GM10847 (cell line): ENCODE results near the gene HOXA9.

Experiments used
- POLR2A ChIP-seq: IDR thresholded peaks from 2 replicates; pipeline ENCODE4 v1.6.1; 2011; ENCODE audit not compliant: insufficient read length; ENCODE audit errors: extremely low read depth

The HOXA9 gene

DNA sequence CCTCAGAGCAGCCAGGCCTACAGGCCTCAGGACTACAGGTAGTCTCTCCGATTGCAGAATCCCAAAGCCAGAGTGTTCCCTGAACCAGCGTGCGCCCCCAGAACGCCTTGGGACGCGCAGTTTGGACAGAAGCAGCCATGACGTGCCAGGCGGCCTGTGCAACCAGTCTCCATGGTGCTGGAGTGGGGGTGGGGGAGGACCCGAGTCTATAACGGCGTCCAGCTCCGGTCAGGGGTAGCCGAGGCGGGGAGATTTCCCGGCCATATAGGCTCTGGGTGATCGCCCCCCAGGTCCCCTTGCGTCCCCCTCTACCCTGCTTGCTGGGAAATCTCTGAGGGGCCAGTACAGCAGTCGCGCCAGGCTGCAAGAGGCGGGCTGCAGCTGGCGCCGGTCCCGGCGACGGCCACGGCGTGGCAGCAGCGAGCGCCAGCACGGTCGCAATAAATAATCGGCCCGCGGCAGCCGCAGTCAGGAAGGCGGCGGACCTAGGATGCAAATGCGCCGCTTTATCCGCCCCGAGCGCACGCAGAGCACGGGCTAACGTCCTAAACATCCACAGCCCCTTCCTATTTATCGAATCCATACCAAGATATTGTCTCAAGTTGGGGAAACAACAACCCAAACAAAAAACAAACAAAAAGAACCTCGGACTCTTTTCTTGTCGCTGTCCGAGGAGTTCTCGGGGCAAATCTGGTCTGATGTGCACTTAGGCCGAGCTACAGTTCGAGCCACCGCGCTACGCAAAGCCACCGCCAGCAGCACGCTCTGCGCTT is 14.6 kb downstream of the HOXA9 start:
- no peak for TF ChIP-seq POLR2A

DNA sequence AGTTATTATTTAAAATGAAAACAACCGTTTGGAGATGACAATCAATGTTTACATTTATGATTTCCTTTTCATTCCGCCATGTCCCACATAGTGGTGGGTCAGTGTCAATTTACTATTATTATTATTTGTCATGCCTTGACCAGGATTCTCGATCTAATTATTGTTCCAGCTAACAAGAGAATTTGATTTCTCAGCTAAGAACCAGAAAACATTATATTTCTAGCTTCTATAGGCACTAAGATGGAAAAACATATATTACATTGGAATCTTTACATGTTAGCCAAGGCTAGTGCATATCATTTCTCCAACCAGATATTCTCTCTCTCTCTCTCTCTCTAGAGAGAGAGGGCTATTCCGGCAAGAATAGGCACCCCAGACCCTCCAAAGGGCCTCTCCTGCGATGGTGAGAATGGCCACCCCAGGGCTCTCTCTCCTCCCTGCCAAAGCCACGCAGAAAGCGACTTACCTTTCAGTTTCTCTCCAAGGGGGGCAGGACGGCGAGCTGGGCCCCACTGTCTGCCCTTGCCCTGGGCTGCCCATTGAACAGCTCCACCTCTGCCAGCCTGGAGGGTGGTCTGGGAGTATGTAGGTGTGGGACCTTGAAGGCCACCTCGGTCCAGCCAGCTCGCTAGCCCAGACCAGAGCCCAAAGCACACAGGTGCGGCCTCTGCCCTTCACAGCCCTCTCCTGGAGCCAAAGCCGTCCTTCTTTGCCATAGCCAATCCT is 15.3 kb downstream of the HOXA9 start:
- no peak for TF ChIP-seq POLR2A

GRCh38 chr7:27148756-27149641 is 16.3 kb downstream of the HOXA9 start:
- TF ChIP-seq POLR2A: no peak

DNA sequence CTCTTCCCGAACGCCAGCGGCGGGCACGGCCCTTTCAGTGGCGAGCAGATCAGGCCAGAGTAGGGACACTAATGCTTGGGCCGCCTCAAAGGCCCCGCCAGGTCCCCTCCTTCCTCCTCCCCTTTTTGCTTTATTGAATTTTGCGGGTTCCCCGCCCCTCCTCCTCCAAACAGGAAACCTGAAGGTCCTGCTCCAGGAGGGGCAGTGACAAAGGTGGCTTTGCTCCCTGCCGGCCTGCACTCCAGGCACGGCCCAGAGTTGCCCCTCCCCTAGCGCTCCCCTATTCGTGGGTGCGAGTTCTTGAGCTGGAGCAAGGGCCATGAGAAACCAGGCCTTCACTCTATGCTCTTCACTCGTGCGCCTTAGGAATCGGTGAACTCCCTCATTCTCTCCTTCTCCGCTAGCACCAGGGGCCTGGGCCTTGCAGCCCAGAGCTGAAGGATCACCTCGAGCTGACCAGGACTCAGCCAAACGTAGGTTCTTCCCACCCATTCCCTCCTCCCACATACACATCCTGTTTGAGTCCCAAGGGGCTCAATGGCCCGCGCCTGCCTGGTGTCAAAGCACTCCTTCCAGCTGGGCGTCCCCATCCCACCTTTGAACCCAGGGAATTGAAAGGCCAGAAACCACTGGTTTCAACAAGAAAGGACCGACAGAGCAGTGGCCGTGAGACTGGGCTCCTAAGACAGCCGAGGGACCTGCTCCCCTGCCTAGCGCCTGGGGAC is 17.1 kb downstream of the HOXA9 start:
- no peak for TF ChIP-seq POLR2A

GRCh38 chr7:27147199-27148030 is 17.9 kb downstream of the HOXA9 start, which contains the start of gene HOXA6:
Gene HOXA6, minus strand, starts transcription at chr7:27147774. Its CDS starts 25 bp downstream, at chr7:27147749.
- TF ChIP-seq POLR2A: no peak

DNA sequence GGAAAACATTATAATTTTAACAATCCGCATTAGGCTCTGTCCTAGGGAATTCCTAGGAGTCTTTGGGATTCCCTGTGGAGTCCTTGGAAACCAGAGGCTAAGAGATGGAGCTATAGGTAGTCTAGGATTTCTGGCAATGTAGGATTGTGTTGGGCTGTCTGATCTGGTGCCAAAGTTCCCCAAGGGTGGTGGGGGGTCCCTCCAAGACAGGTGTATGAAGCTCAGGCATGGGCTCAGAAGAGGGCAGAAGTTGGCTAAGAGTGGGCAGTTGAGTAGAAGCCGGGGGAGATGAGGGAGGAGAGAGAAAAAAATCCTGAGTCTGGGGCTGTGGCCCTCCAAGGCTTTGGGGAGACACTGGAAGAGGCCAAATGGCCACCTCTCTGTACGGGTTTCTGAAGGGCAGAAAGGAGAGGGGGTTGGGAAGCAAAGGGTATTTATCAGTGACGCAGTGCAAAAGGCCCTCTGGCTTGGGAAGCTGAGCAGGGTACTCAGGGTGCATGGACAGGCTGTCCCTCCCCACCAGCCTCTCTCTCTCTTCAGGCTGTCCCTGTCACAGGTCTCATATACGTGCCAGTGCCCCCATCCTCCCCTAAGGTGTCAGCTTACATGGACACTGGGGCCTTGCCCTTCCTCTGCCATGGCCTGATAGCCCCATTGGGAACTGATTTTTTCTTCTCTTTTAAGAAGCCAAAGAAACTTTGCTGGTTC is 18.7 kb downstream of the HOXA9 start:
- TF ChIP-seq POLR2A: no peak

- no peak for TF ChIP-seq POLR2A
Observed at GRCh38 chr7:27145914-27146412, 19.4 kb downstream of the HOXA9 start.

DNA sequence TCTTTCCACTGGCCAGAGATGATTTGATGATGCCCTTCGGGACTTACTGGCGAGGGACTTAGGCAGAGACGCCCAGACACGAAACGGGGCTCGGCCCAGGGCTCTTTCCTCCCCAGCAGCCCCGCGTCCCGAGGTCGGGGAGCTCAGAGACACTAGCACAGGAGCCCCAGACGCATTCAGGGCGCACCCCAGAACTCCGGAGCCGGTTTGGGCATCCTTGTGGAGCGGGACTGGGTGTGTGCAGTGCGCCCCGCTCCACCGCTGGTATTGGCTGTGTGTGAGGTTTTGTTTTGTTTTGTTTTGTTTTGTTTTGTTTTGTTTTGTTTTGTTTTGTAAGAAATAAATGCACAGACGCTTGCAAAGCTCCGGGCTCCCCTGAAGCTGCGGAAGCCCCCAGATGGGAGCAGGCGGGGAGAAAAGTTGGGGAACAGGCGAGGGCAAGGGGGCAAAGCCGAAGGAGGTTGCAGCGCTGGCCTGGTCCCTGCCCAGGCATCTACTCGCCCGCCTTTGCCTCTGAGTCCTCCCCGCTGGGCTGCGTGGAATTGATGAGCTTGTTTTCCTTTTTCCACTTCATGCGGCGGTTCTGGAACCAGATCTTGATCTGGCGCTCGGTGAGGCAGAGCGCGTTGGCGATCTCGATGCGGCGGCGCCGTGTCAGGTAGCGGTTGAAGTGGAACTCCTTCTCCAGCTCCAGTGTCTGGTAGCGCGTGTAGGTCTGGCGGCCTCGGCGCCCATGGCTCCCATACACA is 20.0 kb downstream of the HOXA9 start:
- TF ChIP-seq POLR2A: no peak

- no peak for TF ChIP-seq POLR2A
Observed at GRCh38 chr7:27144781-27145164, 20.6 kb downstream of the HOXA9 start.

DNA sequence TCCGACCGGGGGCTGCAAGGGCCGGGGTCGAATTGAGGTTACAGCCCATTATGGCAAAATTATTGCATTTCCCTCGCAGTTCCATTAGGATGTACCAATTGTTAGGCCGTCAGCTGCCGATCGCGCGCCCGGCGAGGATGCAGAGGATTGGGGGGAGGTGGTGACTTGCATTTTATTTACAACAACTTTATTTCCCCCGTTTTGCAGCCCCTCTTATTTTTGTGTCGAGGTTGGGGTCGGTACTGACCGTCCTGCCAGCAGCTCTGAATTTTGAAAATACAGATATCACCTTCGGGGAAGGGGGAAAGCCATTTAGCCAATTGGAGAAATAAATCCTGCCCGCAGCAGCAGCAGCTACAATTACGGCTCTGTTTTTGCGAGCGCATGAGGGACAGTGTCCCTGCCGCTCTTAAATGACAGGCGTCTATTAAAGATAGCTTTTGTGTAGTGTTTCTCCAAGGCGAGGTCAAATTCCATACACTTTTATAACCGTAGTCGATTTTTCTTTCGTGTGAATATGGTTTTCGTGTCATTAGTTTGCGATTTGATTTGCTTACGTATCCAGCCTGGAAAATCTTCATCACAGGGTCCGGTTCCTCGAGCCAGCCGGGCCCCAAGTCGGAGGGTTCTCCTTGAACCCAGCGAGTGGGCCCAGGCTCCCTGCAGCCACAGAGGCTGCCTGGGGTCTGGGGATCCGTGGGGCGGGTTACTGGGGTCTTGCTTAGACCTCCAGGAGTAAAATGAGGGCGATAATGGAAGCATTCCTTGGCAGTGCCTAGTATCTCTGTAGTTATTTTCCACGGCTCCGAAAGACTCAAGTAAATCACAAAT is 21.2 kb downstream of the HOXA9 start:
- TF ChIP-seq POLR2A: no peak

DNA sequence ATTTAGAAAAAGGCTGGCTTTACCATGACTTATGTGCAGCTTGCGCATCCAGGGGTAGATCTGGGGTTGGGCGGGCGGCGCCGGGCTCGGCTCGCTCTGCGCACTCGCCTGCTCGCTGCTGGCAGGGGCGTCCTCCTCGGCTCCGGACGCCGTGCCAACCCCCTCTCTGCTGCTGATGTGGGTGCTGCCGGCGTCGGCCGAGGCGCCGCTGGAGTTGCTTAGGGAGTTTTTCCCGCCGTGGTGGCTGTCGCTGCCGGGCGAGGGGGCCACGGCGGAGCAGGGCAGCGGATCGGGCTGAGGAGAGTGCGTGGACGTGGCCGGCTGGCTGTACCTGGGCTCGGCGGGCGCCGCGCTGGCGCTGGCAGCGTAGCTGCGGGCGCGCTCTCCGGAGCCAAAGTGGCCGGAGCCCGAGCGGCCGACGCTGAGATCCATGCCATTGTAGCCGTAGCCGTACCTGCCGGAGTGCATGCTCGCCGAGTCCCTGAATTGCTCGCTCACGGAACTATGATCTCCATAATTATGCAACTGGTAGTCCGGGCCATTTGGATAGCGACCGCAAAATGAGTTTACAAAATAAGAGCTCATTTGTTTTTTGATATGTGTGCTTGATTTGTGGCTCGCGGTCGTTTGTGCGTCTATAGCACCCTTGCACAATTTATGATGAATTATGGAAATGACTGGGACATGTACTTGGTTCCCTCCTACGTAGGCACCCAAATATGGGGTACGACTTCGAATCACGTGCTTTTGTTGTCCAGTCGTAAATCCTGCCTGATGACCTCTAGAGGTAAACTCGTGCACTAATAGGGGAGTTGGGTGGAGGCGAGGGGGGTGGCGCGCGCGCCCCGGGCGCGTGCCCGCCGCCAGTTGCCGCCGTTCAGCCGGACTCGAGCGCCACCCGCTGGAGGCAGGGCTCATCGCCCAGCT is 22.1 kb downstream of the HOXA9 start, which contains the start of gene HOXA5:
Gene HOXA5, minus strand, starts transcription at position 659 of the 927 bp plus-strand sequence. Its CDS starts 74 bp downstream, at position 585.
- TF ChIP-seq POLR2A: no peak
